ENCODE data around the gene COL4A6. TPM values are rescaled to one million over a fixed set of nuclear protein-coding genes. Genes with fewer than 3 reads are reported as not detected.
"Not testable (repeated sequence)": the region's sequence is repeated elsewhere in the genome, so short reads cannot be mapped to it uniquely, and the experiment has no call there.

COL4A6 gene
- total and polyA plus RNA-seq, 2 of the 8 experiments (the other 6 are each of a cell fraction or from before 2014, with no cell fraction given): 5.9 to 11.8 TPM

DNA sequence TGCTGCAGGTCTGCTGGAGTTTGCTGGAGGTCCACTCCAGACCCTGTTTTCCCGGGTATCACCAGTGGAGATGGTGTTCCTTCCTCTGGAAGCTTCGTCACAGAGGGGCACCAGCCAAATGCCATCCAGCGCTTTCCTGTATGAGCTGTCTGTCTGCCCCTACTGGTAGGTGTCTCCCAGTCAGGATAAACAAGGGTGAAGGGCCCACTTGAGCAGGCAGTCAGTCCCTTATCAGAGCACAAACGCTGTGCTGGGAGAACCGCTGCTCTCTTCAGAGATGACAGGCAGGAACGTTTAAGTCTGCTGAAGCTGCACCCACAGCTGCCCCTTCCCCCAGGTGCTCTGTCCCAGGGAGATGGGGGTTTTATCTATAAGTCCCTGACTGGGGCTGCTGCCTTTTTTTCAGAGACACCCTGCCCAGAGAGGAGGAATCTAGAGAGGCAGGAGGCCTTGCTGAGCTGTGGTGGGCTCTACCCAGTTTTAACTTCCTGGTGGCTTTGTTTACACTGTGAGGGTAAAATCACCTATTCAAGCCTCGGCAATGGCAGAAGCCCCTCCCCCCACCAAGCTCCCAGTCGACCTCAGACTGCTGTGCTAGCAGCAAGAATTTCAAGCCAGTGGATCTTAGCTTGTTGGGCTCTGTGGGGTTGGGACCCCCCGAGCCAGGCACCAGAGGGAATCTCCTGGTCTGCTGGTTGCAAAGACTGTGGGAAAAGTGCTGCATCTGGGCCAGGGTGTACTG lies 47.1 kb downstream of the COL4A6 start:
- H3K4ac ChIP-seq (replicated peaks; ENCODE audit: insufficient read length, low read depth, low read length); H3K23me2 ChIP-seq (ENCODE audit: low read depth, low read length); H3K56ac ChIP-seq (replicated peaks; ENCODE audit: insufficient read length, low read depth, low read length); H4K20me1 ChIP-seq (replicated peaks in 1 of 2; ENCODE audit: control insufficient read depth in 1 of 2, insufficient read depth in 2 of 2, low read length in 2 of 2); H3K9me3 ChIP-seq (ENCODE audit: insufficient read depth in 2 of 2, low read depth in 1 of 2, low read length in 1 of 2); H2BK12ac ChIP-seq (ENCODE audit: low read depth, low read length); H4K91ac ChIP-seq (replicated peaks; ENCODE audit: insufficient read length, low read length); H3K18ac ChIP-seq (ENCODE audit: extremely low read depth, low read length); H2BK120ac ChIP-seq (replicated peaks; ENCODE audit: low read depth, low read length); FAIRE-seq; H3K14ac ChIP-seq (ENCODE audit: insufficient read length); H3K79me2 ChIP-seq (ENCODE audit: control insufficient read depth in 1 of 2, insufficient read depth in 2 of 2, low read length in 2 of 2); H2BK5ac ChIP-seq (ENCODE audit: low read depth, low read length); H2BK15ac ChIP-seq (ENCODE audit: low read length); H3K27me3 ChIP-seq (replicated peaks in 1 of 4; ENCODE audit: control insufficient read depth in 3 of 4, extremely low read depth in 1 of 4, insufficient read depth in 3 of 4, low read length in 3 of 4); POLR2A ChIA-PET (ENCODE audit: partially characterized antibody); H2AFZ ChIP-seq (ENCODE audit: low read length); H3K9ac ChIP-seq (replicated peaks in 1 of 4; ENCODE audit: extremely low read depth in 1 of 4, low read depth in 3 of 4, low read length in 3 of 4); H3K79me1 ChIP-seq (ENCODE audit: low read depth, low read length); H3K27ac ChIP-seq (ENCODE audit: low read depth, low read length); H2BK20ac ChIP-seq (ENCODE audit: low read length); H4K8ac ChIP-seq (ENCODE audit: extremely low read depth, insufficient read depth, low read length); H3K36me3 ChIP-seq (ENCODE audit: control insufficient read depth in 2 of 4, insufficient read depth in 4 of 4, low read length in 3 of 4); H2AK5ac ChIP-seq (ENCODE audit: low read depth, low read length); H4K5ac ChIP-seq (ENCODE audit: insufficient read length, low read depth, low read length); H3K4me3 ChIP-seq (ENCODE audit: extremely low read depth in 1 of 4, insufficient read depth in 2 of 4, low read depth in 3 of 4, low read length in 4 of 4); DNase-seq (ENCODE audit: low read depth in 1 of 2, low spot score in 2 of 2); H3K4me1 ChIP-seq (replicated peaks in 1 of 4; ENCODE audit: control insufficient read depth in 3 of 4, insufficient read depth in 4 of 4, low read length in 3 of 4); H3K23ac ChIP-seq (ENCODE audit: insufficient read length): not testable (repeated sequence)
- TF ChIP-seq ASH2L (IDR thresholded peaks at IDR 0.05; ENCODE audit: low read length): peak; percentile 56
- peak overlapping the region in 1 of 2 experiments; percentile 21; a peak in 1 of 4 replicates for H3K4me2 ChIP-seq (ENCODE audit: insufficient read depth in 1 of 2, low read depth in 2 of 2, low read length in 2 of 2)
- WGBS, 2 experiments (ENCODE audit: extremely low coverage in 1 of 2, insufficient coverage in 1 of 2, insufficient read length in 1 of 2, insufficient replicate concordance in 2 of 2, low coverage in 1 of 2, low lambda C conversion rate in 2 of 2, missing lambda C conversion rate in 1 of 2): 67% methylated on average over 8 of the region's 9 CpGs; no CpG with 5 or more reads in 1 of the 2 experiments
- CTCF ChIA-PET (ENCODE audit: partially characterized antibody): interaction anchor here (1.4 kb wide), 1 partner anchor 87 kb away, joined by 3 read pairs; no protein-coding TSS in a partner anchor

All from H1 (cell line).